ENCODE results near the gene ZBTB34.
A peak's percentile ranks its signal among the peaks of the same experiment; 100 is the strongest.

ZBTB34 gene

GRCh38 chr9:126886897-126887296 lies 26.5 kb downstream of the ZBTB34 start:
- TF ChIP-seq CTCF (IDR thresholded peaks at IDR 0.05; ENCODE audit: low read depth, low read length, poor library complexity, severe bottlenecking) = no peak
- TF ChIP-seq EZH2phosphoT487 (IDR thresholded peaks at IDR 0.05; ENCODE audit: borderline replicate concordance, low read length) = no peak
- no peaks in the 10 kb centered on the region for H3K9me2 ChIP-seq (replicated peaks; ENCODE audit: control insufficient read depth, low read length)
- no peak overlapping the region for H3K4me2 ChIP-seq (ENCODE audit: low read length)
- no peaks in the 10 kb centered on the region for H3K27me3 ChIP-seq (ENCODE audit: control insufficient read depth, low read length)
- no peak overlapping the region for H3K4me3 ChIP-seq (ENCODE audit: low read length)
- H3K36me3 ChIP-seq (ENCODE audit: control insufficient read depth, low read length) = no peaks in the 10 kb centered on the region; the same call in 1 of the 2 replicates
- H3K9me3 ChIP-seq (ENCODE audit: control insufficient read depth, insufficient read depth, low read length) = no peaks in the 10 kb centered on the region
- H3F3A ChIP-seq (ENCODE audit: control insufficient read depth, insufficient read depth) = no peaks in the 10 kb centered on the region
- H3K4me1 ChIP-seq (ENCODE audit: control insufficient read depth, low read length) = no peaks in the 10 kb centered on the region
- no peak overlapping the region for H3K27ac ChIP-seq (ENCODE audit: low read depth, low read length)
- peaks cover 2% of the 10 kb centered on the region; the same call in 1 of the 2 replicates for H4K20me1 ChIP-seq (ENCODE audit: control insufficient read depth, insufficient read depth, low read depth, low read length)
- H3K79me2 ChIP-seq (ENCODE audit: control insufficient read depth, low read length) = no peaks in the 10 kb centered on the region

- no peaks in the 10 kb centered on the region for H3K27me3 ChIP-seq (ENCODE audit: control insufficient read depth, low read length)
- H3K27ac ChIP-seq (ENCODE audit: low read depth, low read length) = no peak overlapping the region
- no peak overlapping the region for H3K4me2 ChIP-seq (ENCODE audit: low read length)
- H3K36me3 ChIP-seq (ENCODE audit: control insufficient read depth, low read length) = no peaks in the 10 kb centered on the region
- H3K9me3 ChIP-seq (ENCODE audit: control insufficient read depth, insufficient read depth, low read length) = no peaks in the 10 kb centered on the region
- H3K4me1 ChIP-seq (ENCODE audit: control insufficient read depth, low read length) = no peaks in the 10 kb centered on the region
- no peaks in the 10 kb centered on the region for H3F3A ChIP-seq (ENCODE audit: control insufficient read depth, insufficient read depth)
- no peaks in the 10 kb centered on the region for H3K9me2 ChIP-seq (replicated peaks; ENCODE audit: control insufficient read depth, low read length)
- no peak overlapping the region for H3K4me3 ChIP-seq (ENCODE audit: low read length)
- H3K79me2 ChIP-seq (ENCODE audit: control insufficient read depth, low read length) = no peaks in the 10 kb centered on the region
- TF ChIP-seq CTCF (IDR thresholded peaks at IDR 0.05; ENCODE audit: low read depth, low read length, poor library complexity, severe bottlenecking) (no peak), EZH2phosphoT487 (IDR thresholded peaks at IDR 0.05; ENCODE audit: borderline replicate concordance, low read length) (no peak)
- H4K20me1 ChIP-seq (ENCODE audit: control insufficient read depth, insufficient read depth, low read depth, low read length) = no peaks in the 10 kb centered on the region
These were observed 31.2 kb downstream of the ZBTB34 start for GRCh38 chr9:126891676-126892075.

GRCh38 chr9:126893079-126893478 lies 32.6 kb downstream of the ZBTB34 start:
- TF ChIP-seq EZH2phosphoT487 (IDR thresholded peaks at IDR 0.05; ENCODE audit: borderline replicate concordance, low read length) = no peak
- TF ChIP-seq CTCF (IDR thresholded peaks at IDR 0.05; ENCODE audit: low read depth, low read length, poor library complexity, severe bottlenecking) = peak; percentile 59
- Histone ChIP-seq H3K9me3 (ENCODE audit: control insufficient read depth, insufficient read depth, low read length) (no peaks in the 10 kb centered on the region), H4K20me1 (ENCODE audit: control insufficient read depth, insufficient read depth, low read depth, low read length) (no peaks in the 10 kb centered on the region), H3K27me3 (ENCODE audit: control insufficient read depth, low read length) (no peaks in the 10 kb centered on the region), H3K27ac (ENCODE audit: low read depth, low read length) (no peak overlapping the region), H3K4me2 (ENCODE audit: low read length) (no peak overlapping the region), H3K4me1 (ENCODE audit: control insufficient read depth, low read length) (no peaks in the 10 kb centered on the region), H3K9me2 (replicated peaks; ENCODE audit: control insufficient read depth, low read length) (no peaks in the 10 kb centered on the region), H3F3A (ENCODE audit: control insufficient read depth, insufficient read depth) (no peaks in the 10 kb centered on the region), H3K4me3 (ENCODE audit: low read length) (no peak overlapping the region), H3K36me3 (ENCODE audit: control insufficient read depth, low read length) (no peaks in the 10 kb centered on the region), H3K79me2 (ENCODE audit: control insufficient read depth, low read length) (no peaks in the 10 kb centered on the region)

All from DOHH2 (cell line).